MM.1S (cell line): ENCODE data around the gene UXS1.

Experiments used
- EZH2 ChIP-seq: fragments of 300-600 bp; sonication (generic); optimal IDR thresholded peaks from 2 replicates; pipeline ENCODE3; 2017; ENCODE audit warnings: low read depth, mild to moderate bottlenecking, antibody characterized with exemption, low read length, mixed read lengths
- TF ChIP-seq, protein P1 (sequence below): fragments of 300-600 bp; sonication (generic); IDR thresholded peaks from 2 replicates; pipeline ENCODE4 v1.5.1; 2016; ENCODE audit warnings: antibody characterized with exemption, low read length, mixed read lengths

DNA sequence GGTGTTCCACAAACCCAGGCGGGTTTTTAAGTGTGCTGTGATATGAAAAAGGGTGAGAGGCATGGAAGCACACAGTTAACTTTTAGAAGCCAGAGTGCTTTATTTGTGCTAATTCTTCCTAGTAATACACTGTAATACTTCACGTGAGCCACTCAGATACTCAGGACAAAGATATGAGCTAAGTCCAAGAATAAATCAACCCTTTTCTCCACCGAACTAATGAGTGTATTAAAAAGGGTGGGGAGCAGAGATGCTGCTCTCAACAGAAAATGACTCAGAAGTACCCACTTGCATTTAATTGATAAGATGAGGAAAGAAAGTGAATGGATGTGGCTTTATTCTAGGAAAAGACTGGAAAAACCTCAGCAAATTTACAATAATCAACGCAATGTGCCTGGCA is 79.9 kb downstream of the UXS1 start:
- TF ChIP-seq, protein P1, sequence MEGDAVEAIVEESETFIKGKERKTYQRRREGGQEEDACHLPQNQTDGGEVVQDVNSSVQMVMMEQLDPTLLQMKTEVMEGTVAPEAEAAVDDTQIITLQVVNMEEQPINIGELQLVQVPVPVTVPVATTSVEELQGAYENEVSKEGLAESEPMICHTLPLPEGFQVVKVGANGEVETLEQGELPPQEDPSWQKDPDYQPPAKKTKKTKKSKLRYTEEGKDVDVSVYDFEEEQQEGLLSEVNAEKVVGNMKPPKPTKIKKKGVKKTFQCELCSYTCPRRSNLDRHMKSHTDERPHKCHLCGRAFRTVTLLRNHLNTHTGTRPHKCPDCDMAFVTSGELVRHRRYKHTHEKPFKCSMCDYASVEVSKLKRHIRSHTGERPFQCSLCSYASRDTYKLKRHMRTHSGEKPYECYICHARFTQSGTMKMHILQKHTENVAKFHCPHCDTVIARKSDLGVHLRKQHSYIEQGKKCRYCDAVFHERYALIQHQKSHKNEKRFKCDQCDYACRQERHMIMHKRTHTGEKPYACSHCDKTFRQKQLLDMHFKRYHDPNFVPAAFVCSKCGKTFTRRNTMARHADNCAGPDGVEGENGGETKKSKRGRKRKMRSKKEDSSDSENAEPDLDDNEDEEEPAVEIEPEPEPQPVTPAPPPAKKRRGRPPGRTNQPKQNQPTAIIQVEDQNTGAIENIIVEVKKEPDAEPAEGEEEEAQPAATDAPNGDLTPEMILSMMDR = no peak
- no peak for TF ChIP-seq EZH2
